CD4-positive, alpha-beta T cell treated with Interleukin-6 at 100 ng/mL for 8 hours (primary cell): ENCODE results near the gene TPD52L1.

Experiments
- DNase-seq: peaks from one replicate; pipeline ENCODE4 v3.0.0-alpha.2; 2020; ENCODE audit warnings: mixed read lengths, low spot score

The TPD52L1 gene

GRCh38 chr6:125182237-125183008 lies 28.9 kb downstream of the TPD52L1 start:
- no peak for DNase-seq

GRCh38 chr6:125183391-125183790 lies 29.8 kb downstream of the TPD52L1 start:
- no peak for DNase-seq

GRCh38 chr6:125188037-125188436 lies 34.5 kb downstream of the TPD52L1 start:
- DNase-seq, result no peak

- no peak for DNase-seq
Observed at GRCh38 chr6:125188594-125189203, 35.1 kb downstream of the TPD52L1 start.

- DNase-seq, result no peak
Observed at GRCh38 chr6:125189494-125189893, 35.9 kb downstream of the TPD52L1 start.

- DNase-seq, result no peak
Observed at GRCh38 chr6:125190667-125191066, 37.1 kb downstream of the TPD52L1 start.

GRCh38 chr6:125191916-125192609 lies 38.5 kb downstream of the TPD52L1 start:
- DNase-seq, result peak; percentile 57

- no peak for DNase-seq
Observed at GRCh38 chr6:125192610-125192930, 39.0 kb downstream of the TPD52L1 start.

- DNase-seq, result no peak
Observed at GRCh38 chr6:125193208-125193607, 39.6 kb downstream of the TPD52L1 start.

- DNase-seq, result no peak
Observed at GRCh38 chr6:125194941-125195340, 41.4 kb downstream of the TPD52L1 start.

GRCh38 chr6:125195526-125195925 lies 42.0 kb downstream of the TPD52L1 start:
- DNase-seq, result no peak

GRCh38 chr6:125196613-125197012 lies 43.0 kb downstream of the TPD52L1 start:
- no peak for DNase-seq

GRCh38 chr6:125197795-125198269 lies 44.3 kb downstream of the TPD52L1 start:
- DNase-seq, result no peak

GRCh38 chr6:125198398-125198937 lies 44.9 kb downstream of the TPD52L1 start:
- no peak for DNase-seq

- no peak for DNase-seq
Observed at GRCh38 chr6:125200941-125201340, 47.4 kb downstream of the TPD52L1 start.

- DNase-seq, result no peak
Observed at GRCh38 chr6:125201961-125202729, 48.6 kb downstream of the TPD52L1 start.

- no peak for DNase-seq
Observed at GRCh38 chr6:125203395-125203794, 49.8 kb downstream of the TPD52L1 start.

- no peak for DNase-seq
Observed at GRCh38 chr6:125205931-125206330, 52.4 kb downstream of the TPD52L1 start.

- no peak for DNase-seq
Observed at GRCh38 chr6:125206389-125206788, 52.8 kb downstream of the TPD52L1 start.

- no peak for DNase-seq
Observed at GRCh38 chr6:125207956-125208355, 54.4 kb downstream of the TPD52L1 start.

- no peak for DNase-seq
Observed at GRCh38 chr6:125208625-125209249, 55.2 kb downstream of the TPD52L1 start.

GRCh38 chr6:125210667-125211066 lies 57.1 kb downstream of the TPD52L1 start:
- no peak for DNase-seq
